Urothelium cell line (cell line): Measurements from ENCODE around the gene COQ10A.

ENCODE experiments used
- DNase-seq: peaks from one replicate; pipeline ENCODE4 v3.0.0; 2011; ENCODE audit warnings: low spot score, mixed read lengths
- FAIRE-seq: peaks from 2 replicates; lab custom pipeline; 2011; peaks lifted over from hg19 to GRCh38; lab: Jason Lieb, UNC

The COQ10A gene

GRCh38 chr12:56266693-56267442 is at the start of gene COQ10A:
Gene COQ10A, plus strand, starts transcription at chr12:56266942. Its CDS starts 177 bp downstream, at chr12:56267119.
- FAIRE-seq (peak; percentile 53), DNase-seq (peak; percentile 97)

DNA sequence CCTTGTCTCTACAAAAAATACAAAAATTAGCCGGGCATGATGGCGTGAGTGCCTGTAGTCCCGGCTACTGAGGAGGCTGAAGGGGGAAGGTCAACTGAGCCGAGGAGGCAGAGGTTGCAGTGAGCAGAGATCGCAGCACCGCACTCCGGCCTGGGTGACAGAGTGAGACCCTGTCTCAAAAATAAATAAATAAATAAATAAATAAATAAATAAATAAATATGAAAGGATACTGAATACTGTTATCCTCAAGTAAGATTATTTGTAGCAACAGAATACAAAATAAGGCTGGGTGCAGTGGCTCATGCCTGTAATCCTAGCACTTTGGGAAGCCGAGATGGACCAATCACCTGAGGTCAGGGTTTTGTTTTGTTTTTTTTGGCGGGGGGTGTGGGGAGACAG is 46.9 kb upstream of the COQ10A start:
- DNase-seq (no peak), FAIRE-seq (no peak)

GRCh38 chr12:56220611-56221231 is 46.0 kb upstream of the COQ10A start:
- FAIRE-seq (no peak), DNase-seq (no peak)

- peak; percentile 62 for DNase-seq
- no peak for FAIRE-seq
These were observed 45.4 kb upstream of the COQ10A start for GRCh38 chr12:56221232-56221756.

- DNase-seq (peak; percentile 98), FAIRE-seq (peak; percentile 78)
These were observed 44.8 kb upstream of the COQ10A start, which contains the start of gene RNF41 for GRCh38 chr12:56221757-56222530. Gene RNF41, minus strand, starts transcription at chr12:56221922. Its CDS starts 7,875 bp downstream, at chr12:56214047.

GRCh38 chr12:56222531-56222895 is 44.2 kb upstream of the COQ10A start:
- no peak for DNase-seq
- FAIRE-seq, result no peak

DNA sequence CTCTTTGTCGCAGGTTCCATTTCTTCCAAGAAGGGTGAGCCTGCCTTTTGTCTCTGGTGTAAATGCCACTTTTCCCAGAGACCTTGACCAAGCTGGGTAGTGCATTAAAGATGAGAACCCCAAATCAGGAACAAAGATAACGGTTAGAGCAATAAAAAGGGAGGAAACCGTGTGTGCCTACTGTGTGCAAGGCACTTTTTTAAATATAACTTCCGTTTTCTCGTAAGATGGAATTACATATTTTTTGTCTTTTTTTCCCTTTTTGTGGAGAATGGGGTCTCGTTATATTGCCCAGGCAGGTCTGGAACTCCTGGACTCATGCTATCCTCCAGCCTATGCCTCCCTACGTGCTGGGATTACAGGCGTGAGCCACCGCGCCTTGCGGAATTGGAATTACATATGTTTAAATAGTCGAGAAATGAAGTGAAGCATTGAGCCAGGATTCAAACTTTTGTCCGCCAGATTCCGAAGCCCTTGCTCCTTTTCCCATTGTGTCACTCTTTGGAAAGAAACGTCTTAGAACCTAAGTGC is 43.1 kb upstream of the COQ10A start:
- FAIRE-seq, result no peak
- no peak for DNase-seq

GRCh38 chr12:56224102-56224701 is 42.5 kb upstream of the COQ10A start, which contains the start of gene NABP2:
Gene NABP2, plus strand, starts transcription at chr12:56224342. Its CDS starts 515 bp downstream, at chr12:56224857.
- FAIRE-seq (peak; percentile 95), DNase-seq (peak; percentile 99)

GRCh38 chr12:56224954-56225353 is 41.8 kb upstream of the COQ10A start:
- no peak for DNase-seq
- no peak for FAIRE-seq

DNA sequence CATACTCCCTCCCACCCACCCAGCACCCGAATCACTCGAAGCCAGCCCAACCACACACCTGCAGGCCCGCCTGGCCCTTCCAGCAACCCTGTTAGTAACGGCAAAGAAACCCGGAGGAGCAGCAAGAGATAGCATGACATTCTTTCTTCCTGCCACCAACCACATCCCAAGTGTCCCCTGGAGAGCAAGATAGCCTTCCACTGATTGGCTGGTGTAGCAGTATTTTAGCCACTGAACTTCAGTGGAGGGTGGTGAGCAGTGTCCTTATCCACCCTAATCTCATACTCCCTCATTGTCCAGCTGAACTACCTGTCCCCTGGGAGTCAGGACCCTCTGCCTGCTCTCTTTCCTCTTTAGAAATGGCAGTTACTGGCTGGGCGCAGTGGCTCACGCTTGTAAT is 37.7 kb upstream of the COQ10A start:
- no peak for FAIRE-seq
- DNase-seq, result no peak

- DNase-seq (no peak), FAIRE-seq (no peak)
These were observed 36.8 kb upstream of the COQ10A start, which contains the start of gene SLC39A5 for GRCh38 chr12:56229916-56230431. Gene SLC39A5, plus strand, starts transcription at chr12:56230051. Its CDS starts 1,224 bp downstream, at chr12:56231275.

- FAIRE-seq (no peak), DNase-seq (no peak)
These were observed 36.1 kb upstream of the COQ10A start for GRCh38 chr12:56230432-56231183.

DNA sequence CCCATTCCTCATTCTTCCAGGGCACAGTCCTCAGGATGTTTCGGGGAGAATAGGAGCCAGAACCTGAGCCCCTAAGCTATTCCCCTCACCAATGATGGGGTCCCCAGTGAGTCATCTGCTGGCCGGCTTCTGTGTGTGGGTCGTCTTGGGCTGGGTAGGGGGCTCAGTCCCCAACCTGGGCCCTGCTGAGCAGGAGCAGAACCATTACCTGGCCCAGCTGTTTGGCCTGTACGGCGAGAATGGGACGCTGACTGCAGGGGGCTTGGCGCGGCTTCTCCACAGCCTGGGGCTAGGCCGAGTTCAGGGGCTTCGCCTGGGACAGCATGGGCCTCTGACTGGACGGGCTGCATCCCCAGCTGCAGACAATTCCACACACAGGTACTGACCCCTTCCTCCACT is 35.6 kb upstream of the COQ10A start:
- FAIRE-seq, result no peak

GRCh38 chr12:56234746-56235436 is 31.9 kb upstream of the COQ10A start:
- no peak for FAIRE-seq

More for the DNA sequence above, 35.6 kb upstream of the COQ10A start:
- no peak for DNase-seq

DNA sequence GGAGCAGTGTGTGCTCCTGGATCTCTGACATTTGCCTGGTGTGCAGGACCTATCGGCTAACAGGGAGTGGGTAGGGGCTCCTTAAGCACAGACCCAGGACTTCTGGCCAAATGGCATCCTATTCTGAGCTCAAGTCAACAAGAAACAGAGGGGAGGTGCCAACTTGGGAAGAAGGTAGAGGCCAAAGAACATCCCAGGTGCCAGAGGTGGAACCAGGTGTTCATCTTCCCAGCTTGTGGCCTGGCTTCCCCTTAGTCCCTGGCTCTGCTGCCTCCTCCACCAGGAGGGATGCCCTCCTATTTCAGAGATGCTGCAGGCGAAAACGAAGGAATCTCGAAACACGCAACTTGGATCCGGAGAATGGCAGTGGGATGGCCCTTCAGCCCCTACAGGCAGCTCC is 30.7 kb upstream of the COQ10A start:
- no peak for DNase-seq
- no peak for FAIRE-seq

More at GRCh38 chr12:56234746-56235436, 31.9 kb upstream of the COQ10A start:
- no peak for DNase-seq

GRCh38 chr12:56236985-56237384 is 29.8 kb upstream of the COQ10A start:
- no peak for DNase-seq
- no peak for FAIRE-seq

DNA sequence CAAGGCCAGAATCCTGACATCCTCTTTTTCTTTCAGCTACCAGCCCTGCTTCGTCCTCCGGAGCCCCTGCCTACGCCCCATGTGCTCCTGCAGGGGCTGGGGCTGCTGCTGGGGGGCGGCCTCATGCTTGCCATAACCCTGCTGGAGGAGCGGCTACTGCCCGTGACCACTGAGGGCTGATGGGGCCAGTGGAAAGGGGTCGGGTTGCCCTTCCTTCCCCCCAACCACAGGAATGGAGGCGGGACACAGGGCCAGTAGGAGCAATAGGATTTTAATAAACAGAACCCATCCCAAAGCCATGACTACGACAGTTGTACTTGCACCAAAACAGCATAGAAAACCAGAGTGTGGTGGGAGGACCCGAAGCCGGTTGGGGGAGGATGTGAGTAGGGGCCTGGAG is 29.2 kb upstream of the COQ10A start:
- FAIRE-seq, result no peak

GRCh38 chr12:56241424-56242303 is 25.1 kb upstream of the COQ10A start:
- DNase-seq (no peak), FAIRE-seq (peak; percentile 20)

More for the DNA sequence above, 29.2 kb upstream of the COQ10A start:
- DNase-seq, result no peak
